Psoas muscle (tissue), 8 donors: Measurements from ENCODE around the gene UBAC2. TPM values are rescaled to one million over a fixed set of nuclear protein-coding genes. Genes with fewer than 3 reads are reported as not detected.

ENCODE experiments used
- ATAC-seq, 4 donors: fragments of 200-7000 bp; cut with Tn5 transposase; one replicate each; pipeline ENCODE4 v1.9.1; 2020; ENCODE audit warnings: moderate library complexity in 3 of 4, mild to moderate bottlenecking in 2 of 4
- DNase-seq, 2 donors: peaks; one replicate each; pipeline ENCODE4 v3.0.0-alpha.2; 2020
- H3K27ac ChIP-seq: fragments of 200-600 bp; one replicate; pipeline ENCODE4 v1.8.0; 2022
- H3K27me3 ChIP-seq, 3 donors: fragments of 200-600 bp in 1 of 3; one replicate each; pipeline versions ENCODE4 v1.6.1 to v1.8.0; 2013 to 2022; ENCODE audit warnings: low read length in 2 of 3, mild to moderate bottlenecking in 2 of 3, moderate library complexity in 1 of 3; ENCODE audit not compliant: insufficient read depth in 3 of 3
- H3K36me3 ChIP-seq, 2 donors: fragments of 200-600 bp in 1 of 2; one replicate each; pipeline versions ENCODE4 v1.6.1 to v1.8.0; 2013 to 2022; ENCODE audit warnings: low read depth in 1 of 2, mild to moderate bottlenecking in 1 of 2, moderate library complexity in 1 of 2; ENCODE audit not compliant: insufficient read depth in 1 of 2
- H3K4me1 ChIP-seq: fragments of 200-600 bp; one replicate; pipeline ENCODE4 v1.8.0; 2022
- H3K4me3 ChIP-seq: fragments of 200-600 bp; one replicate; pipeline ENCODE4 v1.8.0; 2022; ENCODE audit warnings: mild to moderate bottlenecking
- H3K9me3 ChIP-seq: fragments of 200-600 bp; one replicate; pipeline ENCODE4 v1.8.0; 2022
- CTCF ChIP-seq: fragments of 200-600 bp; IDR thresholded peaks from one replicate; pipeline ENCODE4 v1.8.0; 2022; ENCODE audit warnings: antibody characterized with exemption
- WGBS, 3 donors: extraction: QIAGEN DNeasy Blood & Tissue Kit; methylation state at CpG; one replicate each; pipeline versions ENCODE4 v1.1.6 to v1.1.7; 2013; 5-methylcytosine and 5-hydroxymethylcytosine counted together
- intact Hi-C, 2 donors: fragments of 100-400 bp; cut with DNase I; formaldehyde crosslinking; loops; one replicate each; pipeline versions ENCODE4 v1.11.0 to v1.14.2; 2022
- polyA plus RNA-seq, 3 donors: library from polyadenylated mRNA; stranded (reverse); fragments of 200-250 nt; gene quantifications; one replicate each; pipeline ENCODE4 v1.2.3, GENCODE V29; 2013
- total RNA-seq, 4 donors: library from RNA; stranded (reverse); fragmentation: NEBNext Ultra II Directional in 2 of 4; extraction: Animal tissue kit (Norgen Biotek cat#: 25700) in 2 of 4; gene quantifications; one replicate each; pipeline versions ENCODE4 v1.2.1 to v1.2.4, GENCODE V29; 2021 to 2023
- donor health status: healthy with polysubstance abuse.
- donor health status: DM: no; HTN: no; CAD: no; lungs with moderate emphysema.
- donor health status: Bipolar disorder and iron deficiency.
- donor health status: healthy.
- donor health status: DM: yes; HTN: yes; CAD: no.
- donor health status: DM: no; HTN: no; CAD: no.
- donor health status: DM: no; HTN: no; CAD: no.
- donor health status: DM: yes; HTN: yes; CAD: no.

UBAC2 gene
- total and polyA plus RNA-seq, 7 donors = 54.1 to 97.1 (median 71.7) TPM

GRCh38 chr13:99376132-99376531 lies 175.5 kb downstream of the UBAC2 start:
- Histone ChIP-seq H3K4me3 (no peak overlapping the region), H3K36me3 (peaks cover 0 to 65% of the 10 kb centered on the region in 2 donors), H3K27ac (no peak overlapping the region), H3K9me3 (no peaks in the 10 kb centered on the region), H3K4me1 (no peaks in the 10 kb centered on the region), H3K27me3 (no peaks in the 10 kb centered on the region)
- peak in 2 of 4 donors; percentile 15 to 35 for ATAC-seq
- intact Hi-C loops = no loop called here
- TF ChIP-seq CTCF = no peak
- no peak for DNase-seq
- WGBS, 3 donors = 92 to 94% (median 92%) methylated on average over 6 of the region's 6 CpGs

- no peak overlapping the region for H3K27ac ChIP-seq
- no peak for TF ChIP-seq CTCF
- no peak overlapping the region for H3K4me3 ChIP-seq
- intact Hi-C loops = no loop called here
- ATAC-seq (no peak), DNase-seq (no peak)
- no peaks in the 10 kb centered on the region for H3K27me3 ChIP-seq
- H3K4me1 ChIP-seq = no peaks in the 10 kb centered on the region
- no peaks in the 10 kb centered on the region for H3K9me3 ChIP-seq
- 96% methylated on average over 9 of the region's 9 CpGs for WGBS, 3 donors
- peaks cover 0 to 64% of the 10 kb centered on the region in 2 donors for H3K36me3 ChIP-seq
Observed at GRCh38 chr13:99376924-99377323, 176.3 kb downstream of the UBAC2 start.

GRCh38 chr13:99377641-99378040 lies 177.0 kb downstream of the UBAC2 start:
- no peaks in the 10 kb centered on the region for H3K9me3 ChIP-seq
- ATAC-seq = no peak
- no peak for TF ChIP-seq CTCF

GRCh38 chr13:99378985-99379733 lies 178.5 kb downstream of the UBAC2 start:
- Histone ChIP-seq H3K4me1 (no peaks in the 10 kb centered on the region), H3K27ac (no peak overlapping the region), H3K4me3 (no peak overlapping the region), H3K36me3 (peaks cover 0 to 55% of the 10 kb centered on the region in 2 donors), H3K9me3 (no peaks in the 10 kb centered on the region), H3K27me3 (no peaks in the 10 kb centered on the region)
- ATAC-seq = no peak
- WGBS, 3 donors = 83 to 90% (median 87%) methylated on average over 3 of the region's 3 CpGs
- DNase-seq = no peak
- intact Hi-C loops = no loop called here
- TF ChIP-seq CTCF = no peak

More at GRCh38 chr13:99377641-99378040, 177.0 kb downstream of the UBAC2 start:
- Histone ChIP-seq H3K4me3 (no peak overlapping the region), H3K27ac (no peak overlapping the region), H3K27me3 (no peaks in the 10 kb centered on the region), H3K36me3 (peaks cover 0 to 57% of the 10 kb centered on the region in 2 donors), H3K4me1 (no peaks in the 10 kb centered on the region)
- WGBS, 3 donors = 93 to 98% (median 94%) methylated on average over 8 of the region's 8 CpGs
- DNase-seq = no peak
- intact Hi-C loops = no loop called here
